ENCODE data around the gene LGMN.

LGMN gene

GRCh38 chr14:92744198-92744597 is 4.2 kb downstream of the LGMN start:
- no peak overlapping the region for H3K4me3 ChIP-seq (ENCODE audit: low read depth in 1 of 2, low read length in 2 of 2)
- H3K9ac ChIP-seq (ENCODE audit: low read depth, low read length) = no peak overlapping the region
- H3K36me3 ChIP-seq (ENCODE audit: insufficient read depth, low read length) = no peaks in the 10 kb centered on the region
- H4K20me1 ChIP-seq (ENCODE audit: insufficient read depth, low read length) = no peaks in the 10 kb centered on the region
- no peaks in the 10 kb centered on the region for H3K27me3 ChIP-seq (ENCODE audit: insufficient read depth, low read length, poor library complexity)
- DNase-seq = no peak
- no peak overlapping the region for H3K27ac ChIP-seq (ENCODE audit: low read length)
- no peak overlapping the region for H3K4me2 ChIP-seq (ENCODE audit: insufficient read depth, low read length)
- no peak for TF ChIP-seq EZH2 (IDR thresholded peaks at IDR 0.05; ENCODE audit: borderline replicate concordance, low read depth, low read length, severe bottlenecking)
- TF ChIP-seq CTCF (IDR thresholded peaks at IDR 0.05; ENCODE audit: borderline replicate concordance, extremely low read depth, low read length, poor library complexity, severe bottlenecking) = no peak
- no peaks in the 10 kb centered on the region for H3K79me2 ChIP-seq (ENCODE audit: insufficient read depth, low read length)
- no peak for ATAC-seq (ENCODE audit: insufficient read depth, low read depth)
- peaks cover 20% of the 10 kb centered on the region for H3K4me1 ChIP-seq (ENCODE audit: insufficient read depth, low read length)
- no peak overlapping the region for H2AFZ ChIP-seq (ENCODE audit: low read depth, low read length)
- no peaks in the 10 kb centered on the region for H3K9me3 ChIP-seq (ENCODE audit: insufficient read depth, low read length, severe bottlenecking)

GRCh38 chr14:92740440-92740839 is 8.0 kb downstream of the LGMN start:
- Histone ChIP-seq H3K9me3 (ENCODE audit: insufficient read depth, low read length, severe bottlenecking) (no peaks in the 10 kb centered on the region), H3K4me2 (ENCODE audit: insufficient read depth, low read length) (no peak overlapping the region), H3K4me1 (ENCODE audit: insufficient read depth, low read length) (no peaks in the 10 kb centered on the region), H3K36me3 (ENCODE audit: insufficient read depth, low read length) (no peaks in the 10 kb centered on the region), H3K79me2 (ENCODE audit: insufficient read depth, low read length) (no peaks in the 10 kb centered on the region), H4K20me1 (ENCODE audit: insufficient read depth, low read length) (no peaks in the 10 kb centered on the region), H3K27ac (ENCODE audit: low read length) (no peak overlapping the region), H3K9ac (ENCODE audit: low read depth, low read length) (no peak overlapping the region), H3K4me3 (ENCODE audit: low read depth in 1 of 2, low read length in 2 of 2) (no peak overlapping the region), H2AFZ (ENCODE audit: low read depth, low read length) (no peak overlapping the region), H3K27me3 (ENCODE audit: insufficient read depth, low read length, poor library complexity) (no peaks in the 10 kb centered on the region)
- DNase-seq = no peak
- TF ChIP-seq CTCF (IDR thresholded peaks at IDR 0.05; ENCODE audit: borderline replicate concordance, extremely low read depth, low read length, poor library complexity, severe bottlenecking) = no peak
- ATAC-seq (ENCODE audit: insufficient read depth, low read depth) = no peak

GRCh38 chr14:92737619-92738188 is 10.7 kb downstream of the LGMN start:
- H3K79me2 ChIP-seq (ENCODE audit: insufficient read depth, low read length) = no peaks in the 10 kb centered on the region
- no peak overlapping the region for H3K27ac ChIP-seq (ENCODE audit: low read length)

More at GRCh38 chr14:92737619-92738188, 10.7 kb downstream of the LGMN start:
- Histone ChIP-seq H4K20me1 (ENCODE audit: insufficient read depth, low read length) (no peaks in the 10 kb centered on the region), H3K4me2 (ENCODE audit: insufficient read depth, low read length) (no peak overlapping the region), H3K27me3 (ENCODE audit: insufficient read depth, low read length, poor library complexity) (no peaks in the 10 kb centered on the region), H2AFZ (ENCODE audit: low read depth, low read length) (no peak overlapping the region), H3K9ac (ENCODE audit: low read depth, low read length) (no peak overlapping the region), H3K4me3 (ENCODE audit: low read depth in 1 of 2, low read length in 2 of 2) (no peak overlapping the region), H3K9me3 (ENCODE audit: insufficient read depth, low read length, severe bottlenecking) (no peaks in the 10 kb centered on the region), H3K4me1 (ENCODE audit: insufficient read depth, low read length) (no peaks in the 10 kb centered on the region), H3K36me3 (ENCODE audit: insufficient read depth, low read length) (no peaks in the 10 kb centered on the region)
- TF ChIP-seq CTCF (IDR thresholded peaks at IDR 0.05; ENCODE audit: borderline replicate concordance, extremely low read depth, low read length, poor library complexity, severe bottlenecking) = no peak
- TF ChIP-seq EZH2 (IDR thresholded peaks at IDR 0.05; ENCODE audit: borderline replicate concordance, low read depth, low read length, severe bottlenecking) = no peak
- DNase-seq (no peak), ATAC-seq (ENCODE audit: insufficient read depth, low read depth) (no peak)

All from DND-41 (cell line).